HepG2 (cell line): ENCODE measurements around the gene SOAT2. TPM values are rescaled to one million over a fixed set of nuclear protein-coding genes. Genes with fewer than 3 reads are reported as not detected.
A peak's percentile ranks its signal among the peaks of the same experiment; 100 is the strongest.

ENCODE experiments used
- ATAC-seq: fragments of 200-7000 bp; cut with Tn5 transposase; 3 replicates; pipeline ENCODE4 v1.9.1; 2020; ENCODE audit warnings: mild to moderate bottlenecking, moderate library complexity
- BruUV-seq: library from RNA; stranded (reverse); fragments of 400-500 nt; replicated peaks from 2 replicates; lab custom pipeline; 2021; lab: Mats Ljungman, UMichigan
- CTCF ChIA-PET: fragments of 300-600 bp; formaldehyde crosslinking; extraction: SDS; loops from one replicate; lab custom pipeline; 2021; ENCODE audit warnings: low total read pairs, inconsistent platforms, low intra/inter-chr PET ratio; lab: Yijun Ruan, JAX
- POLR2A ChIA-PET: fragments of 350-600 bp; sonication (Branson Sonifier 250); formaldehyde crosslinking; loops from one replicate; lab custom pipeline; 2020; ENCODE audit warnings: antibody characterized with exemption, inconsistent platforms; lab: Yijun Ruan, JAX
- DNase-seq: peaks from one replicate; pipeline ENCODE4 v3.0.0-alpha.2; 2015; ENCODE audit warnings: low spot score
- FAIRE-seq: peaks from 3 replicates; lab custom pipeline; 2011; peaks lifted over from hg19 to GRCh38; lab: Jason Lieb, UNC
- H2AFZ ChIP-seq: one replicate; pipeline ENCODE4 v1.6.1; 2011; ENCODE audit warnings: low read length, inconsistent platforms
- H3K27ac ChIP-seq: fragments of 300-600 bp; 3 replicates; pipeline ENCODE4 v1.8.0; 2011; ENCODE audit warnings: mixed run types, mild to moderate bottlenecking, mixed read lengths, low read length, inconsistent platforms; ENCODE audit not compliant: insufficient read depth; ENCODE audit errors: extremely low read length
- H3K27me3 ChIP-seq, 2 experiments: fragments of 200-600 bp in 1 of 2; 2 replicates in 1 of 2; 3 replicates in 1 of 2; pipeline versions ENCODE4 v1.6.0 to v1.8.0; 2011; ENCODE audit warnings: low read length in 2 of 2, mild to moderate bottlenecking in 2 of 2, moderate library complexity in 2 of 2, inconsistent platforms in 1 of 2; ENCODE audit not compliant: insufficient read depth in 2 of 2, control insufficient read depth in 1 of 2
- H3K36me3 ChIP-seq, 2 experiments: fragments of 200-600 bp in 1 of 2; replicated peaks in 1 of 2; 2 replicates in 1 of 2; 3 replicates in 1 of 2; pipeline versions ENCODE4 v1.5.1 to v1.8.0; 2011; ENCODE audit warnings: low read length in 2 of 2, inconsistent platforms in 1 of 2; ENCODE audit not compliant: insufficient read depth in 2 of 2, control insufficient read depth in 1 of 2
- H3K4me1 ChIP-seq: 2 replicates; pipeline ENCODE4 v1.5.1; 2012; ENCODE audit warnings: low read length, inconsistent platforms; ENCODE audit not compliant: insufficient read depth
- H3K4me2 ChIP-seq: 2 replicates; pipeline ENCODE4 v1.6.0; 2011; ENCODE audit warnings: low read depth, low read length, inconsistent platforms
- H3K4me3 ChIP-seq, 3 experiments: fragments of 200-600 bp in 1 of 3; sonication (generic), shearing (Covaris generic) in 1 of 3; replicated peaks in 1 of 3; 2 replicates each; pipeline ENCODE4 v1.5.1; 2011 to 2016; ENCODE audit warnings: low read length in 3 of 3, inconsistent platforms in 2 of 3, low read depth in 2 of 3, mild to moderate bottlenecking in 2 of 3, control low read depth in 1 of 3, mixed read lengths in 1 of 3; ENCODE audit not compliant: insufficient read depth in 1 of 3
- H3K79me2 ChIP-seq: one replicate; pipeline ENCODE4 v1.6.1; 2011; ENCODE audit warnings: low read length, inconsistent platforms; ENCODE audit not compliant: insufficient read depth
- H3K9ac ChIP-seq: 2 replicates; pipeline ENCODE4 v1.6.0; 2011; ENCODE audit warnings: mild to moderate bottlenecking, low read depth, low read length, inconsistent platforms; ENCODE audit not compliant: insufficient read depth
- H3K9me3 ChIP-seq: 2 replicates; pipeline ENCODE4 v1.5.1; 2012; ENCODE audit warnings: mild to moderate bottlenecking, low read length
- H4K20me1 ChIP-seq: 2 replicates; pipeline ENCODE4 v1.6.0; 2011; ENCODE audit warnings: inconsistent platforms, mild to moderate bottlenecking, low read length, moderate library complexity; ENCODE audit not compliant: insufficient read depth
- ARID2 ChIP-seq: sonication (generic); formaldehyde crosslinking; IDR thresholded peaks from 2 replicates; pipeline ENCODE4 v1.8.1; 2022; ENCODE audit warnings: mild to moderate bottlenecking, missing genetic modification reagents, borderline replicate concordance
- ARNT2 ChIP-seq: sonication (generic); formaldehyde crosslinking; IDR thresholded peaks from 2 replicates; pipeline ENCODE4 v1.8.0; 2022; ENCODE audit warnings: mild to moderate bottlenecking, low read depth, missing genetic modification reagents, moderate library complexity
- CHD2 ChIP-seq: IDR thresholded peaks from 2 replicates; pipeline ENCODE4 v1.6.1; 2011; ENCODE audit warnings: low read depth, low read length, improper control_type of control experiment
- DZIP1 ChIP-seq: sonication (generic); formaldehyde crosslinking; IDR thresholded peaks from 2 replicates; pipeline ENCODE4 v1.5.0; 2020; ENCODE audit warnings: mild to moderate bottlenecking, missing genetic modification reagents
- HNRNPL ChIP-seq: fragments of 200-400 bp; formaldehyde crosslinking; IDR thresholded peaks from 2 replicates; pipeline ENCODE4 v1.6.1; 2017; ENCODE audit warnings: mild to moderate bottlenecking, low read depth, low read length
- POLR2A ChIP-seq, 2 experiments: IDR thresholded peaks; 2 replicates each; pipeline ENCODE4 v1.6.1; 2011; ENCODE audit warnings: low read depth in 2 of 2, low read length in 2 of 2, mild to moderate bottlenecking in 1 of 2, moderate library complexity in 1 of 2; ENCODE audit not compliant: insufficient read depth in 1 of 2
- RBFOX2 ChIP-seq: fragments of 200-400 bp; formaldehyde crosslinking; IDR thresholded peaks from 2 replicates; pipeline ENCODE4 v1.6.1; 2017; ENCODE audit warnings: low read depth, mild to moderate bottlenecking, low read length
- SMYD3 ChIP-seq: sonication (generic); formaldehyde crosslinking; IDR thresholded peaks from 2 replicates; pipeline ENCODE4 v1.8.1; 2023; ENCODE audit warnings: mild to moderate bottlenecking, missing genetic modification reagents
- ZNF17 ChIP-seq: sonication (generic); formaldehyde crosslinking; IDR thresholded peaks from 2 replicates; pipeline ENCODE4 v1.5.0; 2020; ENCODE audit warnings: mild to moderate bottlenecking, missing genetic modification reagents
- ZNF678 ChIP-seq: sonication (generic); formaldehyde crosslinking; IDR thresholded peaks from 2 replicates; pipeline ENCODE4 v1.4.0; 2020; ENCODE audit warnings: mild to moderate bottlenecking, missing genetic modification reagents
- WGBS: methylation state at CpG from one replicate; pipeline ENCODE4 v1.1.6; 2017; ENCODE audit warnings: low lambda C conversion rate; 5-methylcytosine and 5-hydroxymethylcytosine counted together
- in situ Hi-C: cut with HindIII; loops from 2 replicates; pipeline ENCODE4 v1.10.0; 2017; ENCODE audit warnings: low pct_unique_long_range_greater_than_20kb; ENCODE audit not compliant: extremely low pct_ligation_motif_present
- intact Hi-C: fragments of 100-400 bp; cut with micrococcal nuclease; formaldehyde crosslinking; loops from one replicate; pipeline ENCODE4 v1.10.0; 2022; ENCODE audit not compliant: unreplicated experiment
- polyA plus RNA-seq, 8 experiments: library from polyadenylated mRNA; depleted of rRNA in 3 of 8; stranded (reverse) in 7 of 8; unstranded in 1 of 8; fragments of >200 nt; fragmentation: Illumina TruSeq in 4 of 8; extraction: Trizol in 4 of 8; gene quantifications; 2 replicates each; pipeline versions ENCODE4 v1.2.1 to v1.2.3, GENCODE V29; 2011 to 2016; ENCODE audit warnings: low read depth in 4 of 8, missing spikeins in 1 of 8, mixed read lengths in 1 of 8; ENCODE audit not compliant: insufficient read depth in 1 of 8
- total RNA-seq, 5 experiments: library from RNA; depleted of rRNA; stranded (reverse); fragments of >200 nt; fragmentation: Illumina TruSeq; extraction: Trizol; gene quantifications; 2 replicates each; pipeline ENCODE4 v1.2.3, GENCODE V29; 2016; ENCODE audit warnings: low read depth in 1 of 5

Gene SOAT2
- total and polyA plus RNA-seq, 2 of the 13 experiments (the other 11 are each of a cell fraction or from before 2014, with no cell fraction given), result 14.9 to 108 TPM

GRCh38 chr12:53058674-53059433 lies 44.4 kb upstream of the SOAT2 start:
- peaks cover 30% of the 10 kb centered on the region for H3K4me1 ChIP-seq
- ATAC-seq, result no peak
- in situ Hi-C loops, result no loop called here
- H3K79me2 ChIP-seq, result no peaks in the 10 kb centered on the region
- H3K9me3 ChIP-seq, result no peaks in the 10 kb centered on the region
- no peak overlapping the region for H3K27ac ChIP-seq
- peaks cover 0 to 16% of the 10 kb centered on the region in 2 experiments; a peak in 2 of 5 replicates for H3K36me3 ChIP-seq
- no peak overlapping the region for H3K9ac ChIP-seq
- H2AFZ ChIP-seq, result no peak overlapping the region
- BruUV-seq, result no TSS peak
- no peak for DNase-seq
- 98% methylated on average over 18 of the region's 35 CpGs for WGBS
- intact Hi-C loops, result no loop called here
- TF ChIP-seq ARID2 (CRISPR knock-in tag) (no peak), RBFOX2 (peak; percentile 40; the same call in 1 of the 2 replicates), SMYD3 (CRISPR knock-in tag) (no peak), CHD2 (no peak)
- POLR2A ChIA-PET, result interaction anchor here (1.5 to 3.0 kb wide), 2 partner anchors 7 to 11 kb away, joined by 4 to 50 read pairs; no protein-coding TSS in a partner anchor
- no peaks in the 10 kb centered on the region for H3K27me3 ChIP-seq
- no peak overlapping the region for H3K4me2 ChIP-seq
- no peak for FAIRE-seq
- CTCF ChIA-PET, result no interaction called here
- H3K4me3 ChIP-seq, result no peak overlapping the region
- no peaks in the 10 kb centered on the region for H4K20me1 ChIP-seq

GRCh38 chr12:53059434-53060063 lies 43.7 kb upstream of the SOAT2 start:
- Histone ChIP-seq H3K9ac (no peak overlapping the region), H4K20me1 (no peaks in the 10 kb centered on the region), H3K4me2 (no peak overlapping the region), H3K79me2 (no peaks in the 10 kb centered on the region), H3K9me3 (no peaks in the 10 kb centered on the region), H3K36me3 (peaks cover 0 to 16% of the 10 kb centered on the region in 2 experiments; a peak in 2 of 5 replicates), H3K27ac (no peak overlapping the region), H3K27me3 (no peaks in the 10 kb centered on the region), H2AFZ (no peak overlapping the region), H3K4me1 (peaks cover 25% of the 10 kb centered on the region), H3K4me3 (no peak overlapping the region)
- no TSS peak for BruUV-seq
- intact Hi-C loops (no loop called here), in situ Hi-C loops (loop anchor here (5.0 kb wide), 2 partner anchors 43 to 133 kb away; partner anchors contain the start of gene SOAT2)
- DNase-seq (no peak), FAIRE-seq (no peak), ATAC-seq (no peak)
- 0 out of 4 replicates have a peak, but pooled peaks of 1 of the 2 experiments have one; percentile 25 for TF ChIP-seq POLR2A (IDR thresholded peaks at IDR 0.05; ENCODE audit: insufficient read depth in 1 of 2, low read depth in 2 of 2, low read length in 2 of 2)
- no peak for TF ChIP-seq ZNF17
- no peak for TF ChIP-seq ZNF678 (CRISPR knock-in tag)
- TF ChIP-seq ARNT2 (CRISPR knock-in tag), result no peak
- TF ChIP-seq DZIP1 (CRISPR knock-in tag), result no peak
- 0 out of 2 replicates have a peak, but pooled peaks have one; percentile 10 for TF ChIP-seq RBFOX2
- 0 out of 2 replicates have a peak, but pooled peaks have one; percentile 19 for TF ChIP-seq HNRNPL
- WGBS, result 97% methylated on average over 11 of the region's 24 CpGs
- POLR2A ChIA-PET, result interaction anchor here (3.0 to 3.4 kb wide), 2 partner anchors 8 to 11 kb away, joined by 37 to 50 read pairs; partner anchors contain the start of gene TNS2
- CTCF ChIA-PET, result no interaction called here
